22Rv1 (cell line): ENCODE measurements around the gene MALSU1.

Experiments used
- H3K27ac ChIP-seq: fragments of 450-650 bp; 2 replicates; pipeline ENCODE4 v1.5.1; 2017
- CTCF ChIP-seq: fragments of 450-650 bp; IDR thresholded peaks from 2 replicates; pipeline ENCODE4 v1.5.1; 2017; ENCODE audit warnings: mild to moderate bottlenecking
- ZFX ChIP-seq: fragments of 450-650 bp; IDR thresholded peaks from 2 replicates; pipeline ENCODE4 v1.6.1; 2017; ENCODE audit warnings: antibody characterized with exemption, borderline replicate concordance

The MALSU1 gene

GRCh38 chr7:23275912-23276311 is 23.2 kb upstream of the MALSU1 start:
- TF ChIP-seq CTCF (no peak), ZFX (no peak)
- H3K27ac ChIP-seq: no peak overlapping the region

GRCh38 chr7:23276376-23276775 is 22.8 kb upstream of the MALSU1 start:
- TF ChIP-seq CTCF: no peak
- TF ChIP-seq ZFX: no peak
- no peak overlapping the region for H3K27ac ChIP-seq

GRCh38 chr7:23276947-23277346 is 22.2 kb upstream of the MALSU1 start:
- no peak overlapping the region for H3K27ac ChIP-seq
- no peak for TF ChIP-seq CTCF
- TF ChIP-seq ZFX: no peak

- TF ChIP-seq ZFX (no peak), CTCF (peak; percentile 96)
- no peak overlapping the region for H3K27ac ChIP-seq
Measured at GRCh38 chr7:23277359-23277989, 21.7 kb upstream of the MALSU1 start.

GRCh38 chr7:23279819-23280525 is 19.2 kb upstream of the MALSU1 start:
- TF ChIP-seq ZFX (no peak), CTCF (no peak)
- no peak overlapping the region for H3K27ac ChIP-seq

- no peak overlapping the region for H3K27ac ChIP-seq
- TF ChIP-seq CTCF (no peak), ZFX (no peak)
Measured at GRCh38 chr7:23283086-23283485, 16.1 kb upstream of the MALSU1 start.

GRCh38 chr7:23284871-23285270 is 14.3 kb upstream of the MALSU1 start:
- TF ChIP-seq ZFX: no peak
- no peak for TF ChIP-seq CTCF
- no peak overlapping the region for H3K27ac ChIP-seq
